SK-N-SH treated with all-trans-retinoic acid at 6 μM for 48 hours (cell line): ENCODE results near the gene RAPGEF5.

Experiments
- ATAC-seq: fragments of 200-7000 bp; cut with Tn5 transposase; 3 replicates; pipeline ENCODE4 v1.9.1; 2020; ENCODE audit warnings: mild to moderate bottlenecking, moderate library complexity
- CREB5 ChIP-seq: fragments of 250-450 bp; sonication (Bioruptor Pico); IDR thresholded peaks from 2 replicates; pipeline ENCODE4 v1.5.1; 2020; ENCODE audit warnings: low read depth, mild to moderate bottlenecking, moderate library complexity
- CSDC2 ChIP-seq: fragments of 250-450 bp; sonication (Bioruptor Pico); IDR thresholded peaks from 2 replicates; pipeline ENCODE4 v1.5.0; 2020; ENCODE audit warnings: mild to moderate bottlenecking, moderate library complexity
- CSRNP3 ChIP-seq: fragments of 250-450 bp; sonication (Bioruptor Pico); IDR thresholded peaks from 2 replicates; pipeline ENCODE4 v1.5.1; 2021; ENCODE audit warnings: mild to moderate bottlenecking, moderate library complexity
- ESRRG ChIP-seq: fragments of 250-450 bp; sonication (Bioruptor Pico); IDR thresholded peaks from 2 replicates; pipeline ENCODE4 v1.6.1; 2021; ENCODE audit warnings: mild to moderate bottlenecking
- GLIS3 ChIP-seq: fragments of 250-450 bp; sonication (Bioruptor Pico); IDR thresholded peaks from 2 replicates; pipeline ENCODE4 v1.5.0; 2020; ENCODE audit warnings: mild to moderate bottlenecking, moderate library complexity
- ISL1 ChIP-seq: fragments of 250-450 bp; sonication (Bioruptor Pico); IDR thresholded peaks from 2 replicates; pipeline ENCODE4 v2.1.2; 2022; ENCODE audit warnings: mild to moderate bottlenecking, moderate library complexity
- OSR1 ChIP-seq: fragments of 250-450 bp; sonication (Bioruptor Pico); IDR thresholded peaks from 2 replicates; pipeline ENCODE4 v1.8.0; 2022; ENCODE audit warnings: moderate library complexity, mild to moderate bottlenecking, inconsistent platforms
- PATZ1 ChIP-seq: fragments of 250-450 bp; sonication (Bioruptor Pico); IDR thresholded peaks from 2 replicates; pipeline ENCODE4 v1.8.0; 2020; ENCODE audit warnings: mild to moderate bottlenecking, moderate library complexity, borderline replicate concordance
- POU6F1 ChIP-seq: fragments of 250-450 bp; sonication (Bioruptor Pico); IDR thresholded peaks from 2 replicates; pipeline ENCODE4 v1.8.0; 2021; ENCODE audit warnings: low read depth, mild to moderate bottlenecking, moderate library complexity, borderline replicate concordance
- PPARA ChIP-seq: fragments of 250-450 bp; sonication (Bioruptor Pico); IDR thresholded peaks from 2 replicates; pipeline ENCODE4 v1.5.0; 2020; ENCODE audit warnings: mild to moderate bottlenecking, borderline replicate concordance
- RARB ChIP-seq: fragments of 250-450 bp; sonication (Bioruptor Pico); IDR thresholded peaks from 2 replicates; pipeline ENCODE4 v1.8.0; 2021; ENCODE audit warnings: mild to moderate bottlenecking, moderate library complexity
- SNAI2 ChIP-seq: fragments of 250-450 bp; sonication (Bioruptor Pico); IDR thresholded peaks from 2 replicates; pipeline ENCODE4 v1.5.0; 2020; ENCODE audit warnings: mild to moderate bottlenecking, moderate library complexity
- TCF4 ChIP-seq: fragments of 250-450 bp; sonication (Bioruptor Pico); IDR thresholded peaks from 2 replicates; pipeline ENCODE4 v1.8.0; 2021; ENCODE audit warnings: mild to moderate bottlenecking, moderate library complexity, borderline replicate concordance
- TOX ChIP-seq: fragments of 250-450 bp; sonication (Bioruptor Pico); IDR thresholded peaks from 2 replicates; pipeline ENCODE4 v1.8.0; 2021; ENCODE audit warnings: mild to moderate bottlenecking, moderate library complexity, borderline replicate concordance
- TSHZ2 ChIP-seq: fragments of 250-450 bp; sonication (Bioruptor Pico); IDR thresholded peaks from 2 replicates; pipeline ENCODE4 v1.5.0; 2020; ENCODE audit warnings: mild to moderate bottlenecking, moderate library complexity
- ZC3H10 ChIP-seq: fragments of 250-450 bp; sonication (Bioruptor Pico); IDR thresholded peaks from 2 replicates; pipeline ENCODE4 v1.5.1; 2021; ENCODE audit warnings: mild to moderate bottlenecking, moderate library complexity
- ZFP3 ChIP-seq: fragments of 250-450 bp; sonication (Bioruptor Pico); IDR thresholded peaks from 2 replicates; pipeline ENCODE4 v1.5.0; 2020; ENCODE audit warnings: mild to moderate bottlenecking, moderate library complexity
- ZFP30 ChIP-seq: fragments of 450-650 bp; formaldehyde crosslinking; IDR thresholded peaks from 2 replicates; pipeline ENCODE4 v1.5.0; 2022; ENCODE audit warnings: mild to moderate bottlenecking, moderate library complexity
- ZNF565 ChIP-seq: fragments of 450-650 bp; formaldehyde crosslinking; conservative IDR thresholded peaks from 2 replicates; pipeline ENCODE4 v1.5.0; 2020; ENCODE audit warnings: low read depth, mild to moderate bottlenecking, moderate library complexity
- ZNF70 ChIP-seq: fragments of 450-650 bp; formaldehyde crosslinking; IDR thresholded peaks from 2 replicates; pipeline ENCODE4 v1.5.0; 2020; ENCODE audit warnings: mild to moderate bottlenecking, moderate library complexity
- ZNF8 ChIP-seq: fragments of 450-650 bp; formaldehyde crosslinking; IDR thresholded peaks from 2 replicates; pipeline ENCODE4 v1.5.0; 2020; ENCODE audit warnings: mild to moderate bottlenecking, moderate library complexity

RAPGEF5 gene

GRCh38 chr7:22182149-22182548 lies 174.8 kb downstream of the RAPGEF5 start:
- ATAC-seq = no peak
- TF ChIP-seq PATZ1 (CRISPR knock-in tag) = no peak
- TF ChIP-seq CSRNP3 (CRISPR knock-in tag) = no peak
- no peak for TF ChIP-seq ZFP3 (CRISPR knock-in tag)
- TF ChIP-seq ISL1 (CRISPR knock-in tag) = no peak
- TF ChIP-seq CSDC2 (CRISPR knock-in tag) = no peak
- TF ChIP-seq TCF4 (CRISPR knock-in tag) = no peak
- no peak for TF ChIP-seq ZNF70 (CRISPR knock-in tag)
- TF ChIP-seq ZC3H10 (CRISPR knock-in tag) = no peak
- TF ChIP-seq GLIS3 = no peak
- no peak for TF ChIP-seq TOX
- TF ChIP-seq POU6F1 (CRISPR knock-in tag) = no peak
- TF ChIP-seq, all 23 proteins: peak for 0

DNA sequence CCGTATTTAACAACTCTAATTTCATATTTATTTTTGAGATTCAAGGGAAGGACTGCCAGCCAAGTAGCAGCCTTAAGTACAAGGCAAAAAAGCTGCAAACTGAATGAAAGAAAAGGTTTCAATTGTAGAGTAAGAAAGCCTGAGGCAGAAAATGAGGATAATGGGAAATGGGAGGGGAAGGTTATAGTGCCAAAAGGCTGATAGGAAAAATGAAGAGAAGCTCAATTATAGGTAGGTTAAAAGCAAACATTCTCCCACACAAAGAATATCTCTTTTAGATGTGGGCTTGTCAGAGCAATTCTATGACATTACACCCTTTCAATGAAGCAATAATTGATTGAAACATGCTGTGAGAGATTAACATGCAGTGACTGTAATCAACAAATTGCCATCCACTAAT lies 175.3 kb downstream of the RAPGEF5 start:
- no peak for TF ChIP-seq ZFP3 (CRISPR knock-in tag)
- TF ChIP-seq GLIS3 = no peak
- TF ChIP-seq ZNF565 (CRISPR knock-in tag) = no peak
- TF ChIP-seq PPARA (CRISPR knock-in tag) = no peak
- TF ChIP-seq CREB5 = no peak
- TF ChIP-seq RARB (CRISPR knock-in tag) = no peak
- no peak for TF ChIP-seq SNAI2 (CRISPR knock-in tag)
- no peak for TF ChIP-seq TCF4 (CRISPR knock-in tag)
- TF ChIP-seq TSHZ2 (CRISPR knock-in tag) = no peak
- no peak for TF ChIP-seq ZFP30 (CRISPR knock-in tag)
- no peak for ATAC-seq

DNA sequence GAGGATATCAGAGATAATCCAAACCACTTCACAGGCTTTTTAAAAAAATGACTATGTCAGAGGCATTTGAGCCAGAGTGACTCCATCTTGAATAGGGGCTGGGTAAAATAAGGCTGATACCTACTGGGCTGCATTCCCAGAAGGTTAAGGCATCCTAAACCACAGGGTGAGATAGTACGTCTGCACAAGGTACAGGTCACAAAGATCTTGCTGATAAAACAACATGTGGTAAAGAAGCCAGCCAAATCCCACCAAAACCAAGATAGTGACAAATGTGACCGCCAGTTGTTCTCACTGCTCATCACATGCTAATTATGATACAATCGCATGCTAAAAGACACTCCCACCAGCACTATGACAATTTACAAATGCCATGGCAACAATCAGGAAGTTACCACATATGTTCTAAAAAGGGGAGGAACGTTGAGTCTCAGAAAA lies 177.5 kb downstream of the RAPGEF5 start:
- no peak for ATAC-seq
- TF ChIP-seq ZNF565 (CRISPR knock-in tag) (no peak), ZNF70 (CRISPR knock-in tag) (no peak), ZNF8 (CRISPR knock-in tag) (no peak)
- TF ChIP-seq, all 23 proteins: peak for 0

DNA sequence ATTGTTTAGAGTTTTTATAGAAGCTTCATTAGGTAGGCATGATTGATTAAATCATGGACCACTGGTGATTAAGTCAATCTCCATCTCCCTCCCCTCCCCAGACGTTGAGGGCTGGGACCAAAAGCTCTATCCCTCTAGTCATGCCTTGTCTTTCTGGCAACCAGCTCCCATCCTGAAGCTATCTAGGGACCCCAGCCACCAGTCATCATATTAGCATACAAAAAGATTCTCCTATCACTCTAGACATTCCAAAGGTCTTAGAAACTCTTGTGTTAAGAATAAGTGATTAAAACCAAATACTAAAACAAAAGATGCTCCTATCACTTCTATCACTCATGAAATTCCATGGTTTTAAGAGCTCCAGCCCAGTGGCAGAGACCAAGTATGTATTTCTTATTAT lies 178.2 kb downstream of the RAPGEF5 start:
- ATAC-seq = no peak
- TF ChIP-seq TCF4 (CRISPR knock-in tag) = no peak
- TF ChIP-seq POU6F1 (CRISPR knock-in tag) = no peak
- no peak for TF ChIP-seq PPARA (CRISPR knock-in tag)
- no peak for TF ChIP-seq ZFP30 (CRISPR knock-in tag)
- no peak for TF ChIP-seq ZC3H10 (CRISPR knock-in tag)
- no peak for TF ChIP-seq ZFP3 (CRISPR knock-in tag)
- no peak for TF ChIP-seq ZNF565 (CRISPR knock-in tag)
- no peak for TF ChIP-seq ISL1 (CRISPR knock-in tag)
- TF ChIP-seq GLIS3 = no peak
- TF ChIP-seq ESRRG = no peak
- TF ChIP-seq TSHZ2 (CRISPR knock-in tag) = no peak
- no peak for TF ChIP-seq OSR1 (CRISPR knock-in tag)
- TF ChIP-seq SNAI2 (CRISPR knock-in tag) = no peak
